HUES6 (cell line): ENCODE measurements around the gene CEP83.
A peak's percentile ranks its signal among the peaks of the same experiment; 100 is the strongest.
"Not testable (repeated sequence)": the region's sequence is repeated elsewhere in the genome, so short reads cannot be mapped to it uniquely, and the experiment has no call there.

ENCODE experiments used
- H3K27ac ChIP-seq: 2 replicates; pipeline ENCODE4 v1.7.0; 2013; ENCODE audit warnings: low read depth, mild to moderate bottlenecking, low read length, inconsistent platforms
- H3K27me3 ChIP-seq: 2 replicates; pipeline ENCODE4 v1.6.1; 2013; ENCODE audit warnings: low read length; ENCODE audit not compliant: control insufficient read depth, insufficient read depth
- H3K36me3 ChIP-seq: 2 replicates; pipeline ENCODE4 v1.6.1; 2013; ENCODE audit warnings: low read length; ENCODE audit not compliant: control insufficient read depth, insufficient read depth
- H3K4me1 ChIP-seq: 2 replicates; pipeline ENCODE4 v1.6.1; 2013; ENCODE audit warnings: low read length; ENCODE audit not compliant: control insufficient read depth, insufficient read depth
- H3K4me3 ChIP-seq: 2 replicates; pipeline ENCODE4 v1.5.1; 2013; ENCODE audit warnings: low read depth, low read length
- H3K9ac ChIP-seq: one replicate; pipeline ENCODE4 v1.6.1; 2013; ENCODE audit warnings: mild to moderate bottlenecking, low read length
- H3K9me3 ChIP-seq: 2 replicates; pipeline ENCODE4 v1.6.1; 2013; ENCODE audit warnings: low read depth, low read length; ENCODE audit not compliant: control insufficient read depth, insufficient read depth

Gene CEP83

DNA sequence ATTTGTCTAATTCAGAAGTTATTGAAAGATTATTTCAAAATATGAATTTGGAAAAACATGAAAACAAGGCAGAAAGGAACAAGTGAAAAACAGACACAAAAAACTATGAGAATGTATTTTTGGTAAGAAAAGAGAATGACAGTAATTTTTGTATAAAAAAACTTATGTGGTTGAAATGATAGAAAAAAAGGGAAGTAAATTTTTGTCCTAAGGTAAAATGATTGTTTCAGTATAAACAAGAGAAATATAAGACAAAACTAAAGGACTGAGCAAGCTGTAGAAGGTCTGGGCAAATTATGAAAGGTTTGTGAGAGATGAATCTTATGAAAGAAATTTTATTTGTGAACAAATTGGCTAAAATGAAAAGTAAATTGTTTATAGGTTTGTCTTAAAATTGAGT, 44.6 kb downstream of the CEP83 start:
- H3K27ac ChIP-seq, result no peak overlapping the region
- H3K9ac ChIP-seq, result no peak overlapping the region
- no peaks in the 10 kb centered on the region for H3K36me3 ChIP-seq
- no peaks in the 10 kb centered on the region for H3K27me3 ChIP-seq
- no peaks in the 10 kb centered on the region; the same call in 1 of the 2 replicates for H3K4me1 ChIP-seq
- peaks cover 6% of the 10 kb centered on the region; the same call in 1 of the 2 replicates for H3K9me3 ChIP-seq
- H3K4me3 ChIP-seq, result no peak overlapping the region

DNA sequence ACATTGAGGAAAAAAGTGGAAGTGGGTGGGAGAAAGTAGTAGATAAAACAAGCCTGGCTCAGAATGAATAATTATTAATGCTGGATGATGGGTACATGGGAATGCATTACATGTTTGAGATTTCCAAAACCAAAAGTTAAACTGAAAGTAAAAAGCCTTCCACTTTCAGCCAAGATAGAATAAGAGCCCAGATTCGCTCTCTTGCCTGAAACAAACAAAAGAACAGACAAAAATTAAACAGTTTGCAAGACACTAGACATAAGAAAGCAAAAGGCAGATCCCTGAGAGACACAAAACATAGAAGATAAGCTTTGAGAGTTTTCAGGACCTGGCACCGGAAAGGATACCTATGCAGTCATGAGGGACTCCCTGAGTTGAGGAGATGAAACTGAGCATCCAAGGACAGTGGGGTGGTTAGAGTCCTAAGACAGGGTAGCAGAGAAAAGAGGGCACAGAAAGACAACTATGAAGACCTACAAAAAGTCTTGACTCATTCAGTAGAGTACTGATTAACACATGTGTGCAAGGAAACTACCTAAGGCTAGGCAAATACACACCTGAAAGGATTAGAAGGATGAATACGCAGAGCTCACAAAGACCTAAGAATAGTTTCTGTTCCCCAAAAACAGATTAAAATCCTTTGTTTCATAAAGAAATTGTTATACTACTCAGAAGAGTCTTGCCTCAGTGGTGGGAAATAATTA, 54.1 kb downstream of the CEP83 start:
- no peak overlapping the region for H3K9ac ChIP-seq
- H3K36me3 ChIP-seq, result peaks cover 7% of the 10 kb centered on the region
- no peaks in the 10 kb centered on the region; the same call in 1 of the 2 replicates for H3K9me3 ChIP-seq
- H3K4me3 ChIP-seq, result no peak overlapping the region
- H3K27me3 ChIP-seq, result no peaks in the 10 kb centered on the region
- no peak overlapping the region for H3K27ac ChIP-seq
- H3K4me1 ChIP-seq, result no peaks in the 10 kb centered on the region; the same call in 1 of the 2 replicates

DNA sequence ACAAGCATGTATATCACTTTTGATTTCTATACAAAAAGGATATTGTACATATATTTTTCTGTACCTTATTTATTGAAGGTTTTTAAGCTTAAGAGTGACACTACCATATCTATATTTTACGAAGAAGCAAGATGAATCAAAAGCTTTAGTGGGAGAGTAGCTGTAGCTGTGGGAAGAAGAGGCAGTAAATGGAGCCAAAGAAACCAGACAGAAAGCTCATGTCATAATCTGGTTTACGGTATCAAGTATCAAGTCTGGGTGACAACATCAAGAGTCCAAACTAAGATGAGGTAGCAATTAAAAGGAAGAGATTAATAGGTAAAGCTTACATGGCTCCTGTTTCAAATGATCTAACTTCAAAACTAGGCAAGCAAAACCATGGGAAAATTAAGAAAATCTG, 54.8 kb downstream of the CEP83 start:
- no peak overlapping the region for H3K27ac ChIP-seq
- H3K36me3 ChIP-seq, result peaks cover 10% of the 10 kb centered on the region
- H3K9ac ChIP-seq, result no peak overlapping the region
- H3K4me1 ChIP-seq, result no peaks in the 10 kb centered on the region; the same call in 1 of the 2 replicates
- peaks cover under 1% of the 10 kb centered on the region; the same call in 1 of the 2 replicates for H3K9me3 ChIP-seq
- no peaks in the 10 kb centered on the region for H3K27me3 ChIP-seq
- H3K4me3 ChIP-seq, result no peak overlapping the region

GRCh38 chr12:94401326-94401725, 58.3 kb downstream of the CEP83 start:
- H3K27ac ChIP-seq, result no peak overlapping the region
- H3K9ac ChIP-seq, result no peak overlapping the region
- no peaks in the 10 kb centered on the region for H3K27me3 ChIP-seq
- H3K4me1 ChIP-seq, result no peaks in the 10 kb centered on the region; the same call in 1 of the 2 replicates
- peaks cover 17% of the 10 kb centered on the region for H3K9me3 ChIP-seq
- no peak overlapping the region for H3K4me3 ChIP-seq
- peaks cover 24% of the 10 kb centered on the region for H3K36me3 ChIP-seq

DNA sequence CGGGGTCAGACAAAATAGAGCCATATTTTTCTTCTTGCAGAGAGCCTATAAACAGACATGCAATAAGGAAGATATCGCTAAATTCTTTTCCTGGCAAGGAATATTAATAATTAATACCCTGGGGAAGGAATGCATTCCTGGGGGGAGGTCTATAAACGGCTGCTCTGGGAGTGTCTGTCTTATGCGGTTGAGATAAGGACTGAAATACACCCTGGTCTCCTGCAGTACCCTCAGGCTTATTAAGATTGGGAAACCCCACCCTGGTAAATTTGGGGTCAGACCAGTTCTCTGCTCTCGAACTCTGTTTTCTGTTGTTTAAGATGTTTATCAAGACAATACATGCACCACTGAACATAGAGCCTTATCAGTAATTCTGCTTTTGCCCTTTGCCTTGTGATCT, 61.0 kb downstream of the CEP83 start:
- H3K9ac ChIP-seq, H3K4me3 ChIP-seq, H3K27ac ChIP-seq, H3K27me3 ChIP-seq, H3K4me1 ChIP-seq: not testable (repeated sequence)
- H3K9me3 ChIP-seq, result peaks cover 17% of the 10 kb centered on the region
- H3K36me3 ChIP-seq, result peaks cover 24% of the 10 kb centered on the region

DNA sequence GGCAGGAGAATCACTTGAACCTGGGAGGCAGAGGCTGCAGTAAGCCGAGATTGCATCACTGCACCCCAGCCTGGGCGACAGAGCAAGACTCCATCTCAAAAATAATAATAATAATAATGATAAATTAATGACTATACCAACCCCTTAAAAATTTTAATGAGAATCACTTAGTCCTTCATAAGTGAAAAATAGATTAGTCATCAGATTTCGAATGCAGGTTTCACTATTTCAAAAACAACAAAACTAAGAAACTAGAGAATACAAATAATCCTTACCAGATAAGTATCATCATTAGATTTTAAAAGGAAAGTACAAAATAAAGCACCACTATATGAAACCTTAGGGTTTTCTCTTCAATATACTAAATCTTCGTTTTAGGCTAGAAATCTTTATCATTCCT, 62.3 kb downstream of the CEP83 start:
- Histone ChIP-seq H3K4me3 (no peak overlapping the region), H3K9ac (no peak overlapping the region), H3K9me3 (peaks cover 17% of the 10 kb centered on the region), H3K4me1 (no peaks in the 10 kb centered on the region), H3K27ac (no peak overlapping the region), H3K36me3 (peaks cover 23% of the 10 kb centered on the region), H3K27me3 (no peaks in the 10 kb centered on the region)

DNA sequence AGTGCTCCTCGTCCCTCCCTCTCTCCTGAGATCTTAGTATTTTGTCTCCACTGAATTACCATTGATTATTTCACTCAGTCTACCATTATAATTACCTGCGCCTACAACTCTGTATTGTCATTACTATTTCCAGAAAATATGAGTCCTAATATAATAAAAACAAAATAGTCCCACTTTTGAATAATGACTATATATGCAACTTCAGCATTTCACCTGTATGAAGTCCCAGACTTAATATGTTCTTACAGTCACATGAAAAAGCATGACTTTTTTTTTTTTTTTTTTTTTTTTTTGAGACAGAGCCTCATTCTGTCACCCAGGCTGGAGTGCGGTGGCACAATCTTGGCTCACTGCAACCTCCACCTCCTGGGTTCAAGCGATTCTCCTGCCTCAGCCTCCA, 63.7 kb downstream of the CEP83 start:
- H3K27me3 ChIP-seq, H3K27ac ChIP-seq, H3K9ac ChIP-seq, H3K4me3 ChIP-seq, H3K4me1 ChIP-seq: not testable (repeated sequence)
- H3K9me3 ChIP-seq, result peaks cover 17% of the 10 kb centered on the region
- peaks cover 17% of the 10 kb centered on the region for H3K36me3 ChIP-seq

DNA sequence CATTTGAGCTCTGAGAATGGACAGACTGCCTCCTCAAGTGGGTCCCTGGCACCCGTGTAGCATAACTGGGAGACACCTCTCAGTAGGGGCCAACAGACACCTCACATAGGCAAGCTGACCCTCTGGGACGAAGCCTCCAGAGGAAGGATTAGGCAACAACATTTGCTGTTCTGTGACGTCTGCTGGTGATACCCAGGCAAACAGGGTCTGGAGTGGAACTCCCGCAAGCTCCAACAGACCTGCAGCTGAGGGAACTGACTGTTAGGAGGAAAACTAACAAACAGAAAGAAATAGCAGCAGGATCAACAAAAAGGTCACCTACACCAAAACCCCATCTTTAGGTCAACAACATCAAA, 69.6 kb downstream of the CEP83 start:
- peaks cover 4% of the 10 kb centered on the region for H3K4me1 ChIP-seq
- peak overlapping the region; percentile 72 for H3K4me3 ChIP-seq

DNA sequence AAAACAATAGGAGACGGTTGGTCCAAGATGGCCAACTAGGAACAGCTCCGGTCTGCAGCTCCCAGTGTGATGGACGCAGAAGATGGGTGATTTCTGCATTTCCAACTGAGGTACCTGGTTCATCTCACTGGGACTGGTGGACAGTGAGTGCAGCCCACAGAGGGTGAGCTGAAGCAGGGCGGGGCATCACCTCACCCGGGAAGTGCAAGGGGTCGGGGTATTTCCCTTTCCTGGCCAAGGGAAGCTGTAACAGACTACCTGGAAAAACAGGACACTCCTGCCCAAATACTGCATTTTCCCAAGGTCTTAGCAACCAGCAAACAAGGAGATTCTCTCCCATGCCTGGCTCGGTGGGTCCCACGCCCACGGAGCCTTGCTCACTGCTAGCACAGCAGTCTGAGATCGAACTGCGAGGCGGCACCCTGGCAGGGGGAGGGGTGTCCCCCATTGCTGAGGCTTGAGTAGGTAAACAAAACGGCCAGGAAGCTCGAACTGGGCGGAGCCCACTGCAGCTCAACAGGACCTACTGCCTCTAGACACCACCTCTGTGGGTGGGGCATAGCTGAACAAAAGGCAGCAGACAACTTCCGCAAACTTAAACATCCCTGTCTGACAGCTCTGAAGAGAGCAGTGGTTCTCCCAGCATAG, 70.1 kb downstream of the CEP83 start:
- not testable (repeated sequence) for H3K4me1 ChIP-seq, H3K27me3 ChIP-seq, H3K36me3 ChIP-seq, H3K9me3 ChIP-seq, H3K27ac ChIP-seq
- peak overlapping the region; percentile 72 for H3K4me3 ChIP-seq
- H3K9ac ChIP-seq, result peak overlapping the region; percentile 79

More for the DNA sequence above, 69.6 kb downstream of the CEP83 start:
- no peak overlapping the region for H3K27ac ChIP-seq
- peaks cover 5% of the 10 kb centered on the region for H3K36me3 ChIP-seq
- 0 out of 2 replicates have a peak, but pooled peaks cover 3% of the 10 kb centered on the region for H3K9me3 ChIP-seq
- no peaks in the 10 kb centered on the region for H3K27me3 ChIP-seq
- H3K9ac ChIP-seq, result peak overlapping the region; percentile 79

GRCh38 chr12:94386422-94386821, 73.2 kb downstream of the CEP83 start:
- Histone ChIP-seq H3K4me1 (peaks cover 4% of the 10 kb centered on the region), H3K27me3 (no peaks in the 10 kb centered on the region), H3K4me3 (no peak overlapping the region), H3K9me3 (0 out of 2 replicates have a peak, but pooled peaks cover 3% of the 10 kb centered on the region), H3K9ac (no peak overlapping the region), H3K36me3 (peaks cover 11% of the 10 kb centered on the region), H3K27ac (no peak overlapping the region)

DNA sequence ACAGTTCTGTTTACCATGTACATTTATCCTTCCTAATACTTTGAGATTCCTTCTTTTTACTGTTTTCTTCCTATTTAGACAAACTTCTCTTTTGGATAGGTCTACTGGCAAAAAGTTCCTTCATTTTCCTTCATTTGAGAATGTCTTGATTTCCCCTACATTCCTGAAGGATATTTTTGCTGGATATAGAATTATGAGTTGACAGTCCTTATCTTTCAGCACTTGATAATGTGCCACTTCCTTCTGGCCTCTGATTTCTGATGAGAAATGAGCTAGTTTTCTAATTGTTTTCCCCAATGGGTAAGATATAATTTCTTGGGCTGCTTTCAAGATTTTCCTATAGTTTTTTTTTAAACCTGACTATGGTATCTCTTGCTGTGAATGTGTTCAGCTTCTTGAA, 75.6 kb downstream of the CEP83 start:
- no peak overlapping the region for H3K27ac ChIP-seq
- H3K9me3 ChIP-seq, result 0 out of 2 replicates have a peak, but pooled peaks cover 3% of the 10 kb centered on the region
- H3K4me3 ChIP-seq, result no peak overlapping the region
- H3K9ac ChIP-seq, result no peak overlapping the region
- H3K4me1 ChIP-seq, result no peaks in the 10 kb centered on the region
- peaks cover 11% of the 10 kb centered on the region for H3K36me3 ChIP-seq
- no peaks in the 10 kb centered on the region for H3K27me3 ChIP-seq
